Lung (tissue), 12 donors: Measurements from ENCODE around the gene NDE1. TPM values are rescaled to one million over a fixed set of nuclear protein-coding genes. Genes with fewer than 3 reads are reported as not detected.
"Not testable (repeated sequence)": the region's sequence is repeated elsewhere in the genome, so short reads cannot be mapped to it uniquely, and the experiment has no call there.

Source experiments
- ATAC-seq: fragments of 200-7000 bp; cut with Tn5 transposase; one replicate; pipeline ENCODE4 v1.9.1; 2020; ENCODE audit warnings: moderate number of reproducible peaks; ENCODE audit not compliant: insufficient read depth, low FRiP score
- DNase-seq, 3 donors: peaks; one replicate each; pipeline ENCODE4 v3.0.0-alpha.2; 2013 to 2017
- H3K27ac ChIP-seq, 2 donors: one replicate each; pipeline ENCODE4 v1.5.1; 2013; ENCODE audit warnings: mild to moderate bottlenecking in 2 of 2, moderate library complexity in 2 of 2, control low read depth in 1 of 2, inconsistent platforms in 1 of 2, low read depth in 1 of 2, low read length in 1 of 2
- H3K27me3 ChIP-seq, 3 donors: one replicate each; pipeline ENCODE4 v1.5.1; 2013; ENCODE audit warnings: low read length in 2 of 3; ENCODE audit not compliant: control insufficient read depth in 3 of 3, insufficient read depth in 3 of 3
- H3K36me3 ChIP-seq, 4 donors: one replicate each; pipeline ENCODE4 v1.5.1; 2013; ENCODE audit warnings: low read length in 4 of 4, mild to moderate bottlenecking in 1 of 4, moderate library complexity in 1 of 4; ENCODE audit not compliant: control insufficient read depth in 4 of 4, insufficient read depth in 4 of 4
- H3K4me1 ChIP-seq, 5 donors: one replicate each; pipeline ENCODE4 v1.5.1; 2013; ENCODE audit warnings: low read length in 5 of 5, mild to moderate bottlenecking in 2 of 5, moderate library complexity in 1 of 5; ENCODE audit not compliant: control insufficient read depth in 5 of 5, insufficient read depth in 5 of 5
- H3K4me3 ChIP-seq: one replicate; pipeline ENCODE4 v1.5.1; 2013; ENCODE audit warnings: mild to moderate bottlenecking, control low read depth, moderate library complexity
- H3K9ac ChIP-seq, 2 donors: one replicate each; pipeline ENCODE4 v1.5.1; 2013; ENCODE audit warnings: low read length in 2 of 2, control low read depth in 1 of 2; ENCODE audit not compliant: insufficient read depth in 1 of 2
- H3K9me3 ChIP-seq, 4 donors: one replicate each; pipeline ENCODE4 v1.5.1; 2013; ENCODE audit warnings: low read length in 3 of 4, mild to moderate bottlenecking in 1 of 4, moderate library complexity in 1 of 4; ENCODE audit not compliant: control insufficient read depth in 4 of 4, insufficient read depth in 3 of 4
- whole genome bisulfite sequencing, 2 donors: extraction: QIAGEN DNeasy Blood & Tissue Kit; methylation state at CpG; one replicate each; pipeline ENCODE4 v1.1.7; 2013; 5-methylcytosine and 5-hydroxymethylcytosine counted together
- polyA plus RNA-seq, 2 donors: library from polyadenylated mRNA; stranded (reverse); fragments of 200-250 nt; gene quantifications; one replicate each; pipeline ENCODE4 v1.2.1, GENCODE V29; 2013
- total RNA-seq, 2 donors: library from RNA; depleted of rRNA in 1 of 2; stranded (reverse); fragments of >200 nt in 1 of 2; gene quantifications; one replicate each; pipeline ENCODE4 v1.2.1, GENCODE V29; 2014 to 2021
- TF ChIP-seq, protein P1 (sequence below): IDR thresholded peaks from 2 replicates; pipeline ENCODE4 v1.5.1; 2012; ENCODE audit warnings: mild to moderate bottlenecking; ENCODE audit errors: control extremely low read depth, extremely low read depth
- donor health status: control.
- donor health status: control.
- donor health status: Bipolar disorder and iron deficiency.
- donor health status: healthy.
- donor health status: DM: yes; HTN: yes; CAD: no.

The NDE1 gene
- total and polyA plus RNA-seq, 4 donors: 7.4 to 46.8 (median 22.5) TPM

DNA sequence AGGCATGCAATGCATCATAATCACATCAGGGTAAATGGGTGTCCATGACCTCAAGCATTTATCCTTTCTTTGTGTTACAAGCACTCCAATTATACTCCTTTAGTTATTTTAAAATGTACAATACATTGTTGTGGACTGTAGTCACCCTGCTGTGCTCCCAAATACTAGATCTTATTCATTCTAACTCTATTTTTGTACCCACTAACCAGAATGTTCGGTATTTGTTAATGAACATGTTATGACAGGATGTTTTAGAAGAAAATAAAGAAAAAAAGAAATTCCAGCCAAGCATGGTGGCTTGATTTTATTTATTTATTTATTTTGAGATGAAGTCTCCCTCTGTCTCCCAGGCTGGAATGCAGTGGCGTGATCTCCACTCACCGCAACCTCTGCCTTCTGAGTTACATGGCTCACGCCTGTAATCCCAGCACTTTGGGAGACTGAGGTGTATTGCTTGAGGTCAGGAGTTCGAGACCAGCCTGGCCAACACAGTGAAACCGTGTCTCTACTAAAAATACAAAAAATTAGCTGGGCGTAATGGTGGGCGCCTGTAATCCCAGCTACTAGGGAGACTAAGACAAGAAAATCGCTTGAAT, 1.8 kb upstream of the NDE1 start:
- Histone ChIP-seq H3K27me3 (no peaks in the 10 kb centered on the region), H3K9me3 (no peaks in the 10 kb centered on the region), H3K36me3 (peaks cover 0 to 7% (median 0%) of the 10 kb centered on the region in 4 donors), H3K27ac (no peak overlapping the region), H3K4me1 (peaks cover 0 to 20% (median 3%) of the 10 kb centered on the region in 5 donors), H3K4me3 (no peak overlapping the region), H3K9ac (no peak overlapping the region)
- no peak for DNase-seq
- no peak for ATAC-seq
- WGBS, 2 donors: 94 to 96% methylated on average over 9 of the region's 9 CpGs
- TF ChIP-seq, protein P1, sequence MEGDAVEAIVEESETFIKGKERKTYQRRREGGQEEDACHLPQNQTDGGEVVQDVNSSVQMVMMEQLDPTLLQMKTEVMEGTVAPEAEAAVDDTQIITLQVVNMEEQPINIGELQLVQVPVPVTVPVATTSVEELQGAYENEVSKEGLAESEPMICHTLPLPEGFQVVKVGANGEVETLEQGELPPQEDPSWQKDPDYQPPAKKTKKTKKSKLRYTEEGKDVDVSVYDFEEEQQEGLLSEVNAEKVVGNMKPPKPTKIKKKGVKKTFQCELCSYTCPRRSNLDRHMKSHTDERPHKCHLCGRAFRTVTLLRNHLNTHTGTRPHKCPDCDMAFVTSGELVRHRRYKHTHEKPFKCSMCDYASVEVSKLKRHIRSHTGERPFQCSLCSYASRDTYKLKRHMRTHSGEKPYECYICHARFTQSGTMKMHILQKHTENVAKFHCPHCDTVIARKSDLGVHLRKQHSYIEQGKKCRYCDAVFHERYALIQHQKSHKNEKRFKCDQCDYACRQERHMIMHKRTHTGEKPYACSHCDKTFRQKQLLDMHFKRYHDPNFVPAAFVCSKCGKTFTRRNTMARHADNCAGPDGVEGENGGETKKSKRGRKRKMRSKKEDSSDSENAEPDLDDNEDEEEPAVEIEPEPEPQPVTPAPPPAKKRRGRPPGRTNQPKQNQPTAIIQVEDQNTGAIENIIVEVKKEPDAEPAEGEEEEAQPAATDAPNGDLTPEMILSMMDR: no peak

DNA sequence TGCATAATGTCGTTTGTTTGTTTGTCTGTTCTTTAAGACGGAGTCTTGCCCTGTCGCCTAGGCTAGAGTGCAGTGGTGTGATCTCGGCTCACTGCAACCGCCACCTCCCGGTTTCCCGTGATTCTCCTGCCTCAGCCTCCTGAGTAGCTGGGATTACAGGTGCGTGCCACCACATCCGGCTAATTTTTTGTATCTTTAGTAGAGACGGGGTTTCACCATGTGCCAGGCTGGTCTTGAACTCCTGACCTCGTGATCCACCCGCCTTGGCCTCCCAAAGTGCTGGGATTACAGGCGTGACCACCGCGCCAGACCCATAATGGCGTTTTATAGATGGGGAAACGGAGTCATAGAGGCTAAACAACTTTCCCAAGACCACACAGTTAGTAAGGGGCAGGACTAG, 734 bp upstream of the NDE1 start:
- H3K36me3 ChIP-seq, ATAC-seq, H3K4me3 ChIP-seq, H3K9me3 ChIP-seq, DNase-seq, H3K27me3 ChIP-seq: not testable (repeated sequence)
- H3K9ac ChIP-seq: peak overlapping the region in 1 of 2 donors; percentile 30
- H3K27ac ChIP-seq: peak overlapping the region; percentile 74 to 79
- peaks cover 0 to 23% (median 3%) of the 10 kb centered on the region in 5 donors for H3K4me1 ChIP-seq
- WGBS, 2 donors: 64 to 77% methylated on average over 17 of the region's 17 CpGs

DNA sequence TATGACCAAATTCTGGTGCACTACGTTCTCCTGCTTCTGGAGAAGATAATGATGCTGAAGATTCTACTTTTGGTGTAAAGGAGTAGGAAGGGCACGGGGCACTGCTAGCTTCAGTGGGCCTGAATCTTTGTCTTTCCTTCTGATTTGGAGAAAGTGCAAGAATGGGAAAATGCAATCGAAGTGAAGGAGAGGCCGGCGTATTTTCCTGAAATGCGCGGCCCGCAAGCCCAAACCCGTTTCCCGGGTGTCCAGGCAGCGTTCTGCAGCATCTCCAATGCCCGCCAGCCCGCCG, 372 bp upstream of the NDE1 start:
- 1% methylated on average over 14 of the region's 14 CpGs for WGBS, 2 donors
- DNase-seq: peak in 1 of 3 donors; percentile 11
- peak overlapping the region; percentile 74 to 79 for H3K27ac ChIP-seq
- TF ChIP-seq, protein P1: no peak
- H3K9ac ChIP-seq: peak overlapping the region in 1 of 2 donors; percentile 30
- no peak for ATAC-seq
- no peaks in the 10 kb centered on the region for H3K9me3 ChIP-seq
- peaks cover 0 to 23% (median 3%) of the 10 kb centered on the region in 5 donors for H3K4me1 ChIP-seq
- H3K36me3 ChIP-seq: peaks cover 0 to 7% (median 0%) of the 10 kb centered on the region in 4 donors
- peak overlapping the region; percentile 11 for H3K4me3 ChIP-seq
- H3K27me3 ChIP-seq: no peaks in the 10 kb centered on the region

DNA sequence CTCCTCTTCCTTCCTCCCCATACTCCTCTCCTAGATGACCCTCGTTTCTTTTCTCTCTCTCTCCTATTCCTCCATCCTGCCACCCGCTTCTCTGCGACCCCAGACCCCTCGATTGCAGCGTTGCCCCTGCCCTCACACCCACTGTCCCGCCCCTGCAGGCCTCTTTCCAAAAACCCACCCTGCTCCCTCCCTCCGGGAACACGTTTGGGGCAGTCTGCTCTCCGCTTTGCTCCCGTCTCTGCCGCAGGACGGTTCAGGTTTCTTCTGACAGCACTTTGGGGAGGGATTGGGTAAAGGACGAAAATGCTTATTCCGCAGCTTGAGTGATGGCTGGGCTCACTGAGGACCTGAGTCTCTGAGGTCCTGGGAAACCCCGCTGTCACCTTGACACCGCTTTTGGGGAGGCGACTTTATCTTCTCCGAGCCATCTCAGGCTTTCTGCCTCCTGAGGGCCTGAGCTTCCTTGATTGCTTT, 690 bp downstream of the NDE1 start:
- 1 to 2% methylated on average over 18 of the region's 18 CpGs for WGBS, 2 donors
- TF ChIP-seq, protein P1: no peak
- Histone ChIP-seq H3K27me3 (no peaks in the 10 kb centered on the region), H3K27ac (peak overlapping the region; percentile 76 to 80), H3K36me3 (peaks cover 0 to 7% (median 0%) of the 10 kb centered on the region in 4 donors), H3K4me1 (peaks cover 0 to 23% (median 3%) of the 10 kb centered on the region in 5 donors), H3K9me3 (no peaks in the 10 kb centered on the region), H3K9ac (peak overlapping the region; percentile 68 to 78), H3K4me3 (peak overlapping the region; percentile 70)
- DNase-seq: peak; percentile 61 to 66 (median 65)
- ATAC-seq: no peak
